ENCODE measurements around the gene PTRH2. TPM values are rescaled to one million over a fixed set of nuclear protein-coding genes. Genes with fewer than 3 reads are reported as not detected.

Gene PTRH2
- total and polyA plus RNA-seq, 2 donors (not counting 3 experiments of a cell fraction or from before 2014, with no cell fraction given) = 40.1 to 46.7 TPM

- POLR2A ChIA-PET = interaction anchor here (0.7 kb wide), 1 partner anchor 13 kb away, joined by 3 read pairs; no protein-coding TSS in a partner anchor
- H3K9me1 ChIP-seq (replicated peaks; ENCODE audit: control insufficient read depth, extremely low read depth, insufficient read depth, low read length) = no peaks in the 10 kb centered on the region
- peaks cover 20 to 64% of the 10 kb centered on the region in 2 experiments for H3K36me3 ChIP-seq (ENCODE audit: control insufficient read depth in 2 of 2, extremely low read depth in 1 of 2, insufficient read depth in 2 of 2, low read length in 2 of 2)
- no peaks in the 10 kb centered on the region for H4K20me1 ChIP-seq (replicated peaks; ENCODE audit: control insufficient read depth, extremely low read depth, insufficient read depth, low read length)
- H3K4me3 ChIP-seq (replicated peaks in 1 of 3; ENCODE audit: insufficient read depth in 1 of 3, low read depth in 1 of 3, low read length in 3 of 3) = no peak overlapping the region
- H2AFZ ChIP-seq (ENCODE audit: low read depth, low read length) = no peak overlapping the region
- intact Hi-C loops (cut with micrococcal nuclease) = no loop called here
- H3K27ac ChIP-seq (ENCODE audit: insufficient read depth, low read depth, low read length) = no peak overlapping the region
- dilution Hi-C loops (cut with MboI; ENCODE audit: extremely low pct_ligation_motif_present, low sequenced_read_pairs) = no loop called here
- no TSS peak for BruUV-seq (replicated peaks)
- peaks cover 26% of the 10 kb centered on the region for H3K79me2 ChIP-seq (ENCODE audit: control insufficient read depth, insufficient read depth, low read length)
- no peaks in the 10 kb centered on the region for H3K4me1 ChIP-seq (ENCODE audit: control insufficient read depth, extremely low read depth, insufficient read depth, low read length)
- no peak overlapping the region for H3K4me2 ChIP-seq (ENCODE audit: insufficient read depth, low read length)
- no peak for TF ChIP-seq EZH2 (IDR thresholded peaks at IDR 0.05; ENCODE audit: borderline replicate concordance, low read depth, low read length, severe bottlenecking)
- TF ChIP-seq POLR2A (IDR thresholded peaks at IDR 0.05; ENCODE audit: low read depth, low read length) = no peak
- no peak for TF ChIP-seq GATA2 (IDR thresholded peaks at IDR 0.05; ENCODE audit: insufficient read depth, insufficient read length, low read depth, low read length)
- CTCF ChIA-PET = interaction anchor here (0.9 to 1.8 kb wide), 3 partner anchors 8 to 176 kb away, joined by 3 to 7 read pairs (median 3); no protein-coding TSS in a partner anchor
- no peak overlapping the region for H3K9ac ChIP-seq (replicated peaks; ENCODE audit: extremely low read depth, insufficient read depth, low read length)
- H3K9me3 ChIP-seq (replicated peaks; ENCODE audit: control insufficient read depth, insufficient read depth, low read length) = no peaks in the 10 kb centered on the region
- H3K27me3 ChIP-seq (ENCODE audit: control insufficient read depth in 2 of 2, insufficient read depth in 2 of 2, low read length in 2 of 2) = no peaks in the 10 kb centered on the region
- FAIRE-seq (no peak), DNase-seq (ENCODE audit: low read depth, low spot score) (no peak)
These were observed 23.9 kb downstream of the PTRH2 start for GRCh38 chr17:59683283-59683682.

GRCh38 chr17:59680314-59680713, 26.9 kb downstream of the PTRH2 start:
- Histone ChIP-seq H3K4me3 (replicated peaks in 1 of 3; ENCODE audit: insufficient read depth in 1 of 3, low read depth in 1 of 3, low read length in 3 of 3) (no peak overlapping the region), H3K36me3 (ENCODE audit: control insufficient read depth in 2 of 2, extremely low read depth in 1 of 2, insufficient read depth in 2 of 2, low read length in 2 of 2) (peaks cover 27 to 67% of the 10 kb centered on the region in 2 experiments), H2AFZ (ENCODE audit: low read depth, low read length) (no peak overlapping the region), H3K9me1 (replicated peaks; ENCODE audit: control insufficient read depth, extremely low read depth, insufficient read depth, low read length) (no peaks in the 10 kb centered on the region), H3K27ac (ENCODE audit: insufficient read depth, low read depth, low read length) (peak overlapping the region; percentile 30), H3K79me2 (ENCODE audit: control insufficient read depth, insufficient read depth, low read length) (peaks cover 19% of the 10 kb centered on the region), H3K9ac (replicated peaks; ENCODE audit: extremely low read depth, insufficient read depth, low read length) (no peak overlapping the region), H3K9me3 (replicated peaks; ENCODE audit: control insufficient read depth, insufficient read depth, low read length) (no peaks in the 10 kb centered on the region), H3K4me2 (ENCODE audit: insufficient read depth, low read length) (no peak overlapping the region), H3K27me3 (ENCODE audit: control insufficient read depth in 2 of 2, insufficient read depth in 2 of 2, low read length in 2 of 2) (no peaks in the 10 kb centered on the region), H4K20me1 (replicated peaks; ENCODE audit: control insufficient read depth, extremely low read depth, insufficient read depth, low read length) (peaks cover 2% of the 10 kb centered on the region), H3K4me1 (ENCODE audit: control insufficient read depth, extremely low read depth, insufficient read depth, low read length) (no peaks in the 10 kb centered on the region)
- POLR2A ChIA-PET = no interaction called here
- intact Hi-C loops (cut with micrococcal nuclease) (no loop called here), dilution Hi-C loops (cut with MboI; ENCODE audit: extremely low pct_ligation_motif_present, low sequenced_read_pairs) (no loop called here)
- BruUV-seq (replicated peaks) = no TSS peak
- DNase-seq (ENCODE audit: low read depth, low spot score) (no peak), FAIRE-seq (no peak)
- CTCF ChIA-PET = no interaction called here
- TF ChIP-seq CTCF (IDR thresholded peaks at IDR 0.05; ENCODE audit: extremely low read depth in 1 of 2, insufficient read depth in 1 of 2, low read depth in 1 of 2, low read length in 2 of 2) (no peak), POLR2AphosphoS5 (IDR thresholded peaks at IDR 0.05; ENCODE audit: insufficient read depth, low read depth, low read length) (no peak), GATA2 (IDR thresholded peaks at IDR 0.05; ENCODE audit: insufficient read depth, insufficient read length, low read depth, low read length) (no peak), MYC (IDR thresholded peaks at IDR 0.05; ENCODE audit: low read depth, low read length) (no peak), MAX (IDR thresholded peaks at IDR 0.05; ENCODE audit: insufficient read depth, insufficient read length) (no peak), JUN (IDR thresholded peaks at IDR 0.05; ENCODE audit: borderline replicate concordance, insufficient read depth, insufficient read length, low read depth) (no peak), FOS (IDR thresholded peaks at IDR 0.05; ENCODE audit: borderline replicate concordance, insufficient read depth, low read length) (no peak), POLR2A (IDR thresholded peaks at IDR 0.05; ENCODE audit: low read depth, low read length) (no peak), EZH2 (IDR thresholded peaks at IDR 0.05; ENCODE audit: borderline replicate concordance, low read depth, low read length, severe bottlenecking) (no peak)

Measured in endothelial cell of umbilical vein (primary cell).